HG03457 (cell line): ENCODE data around the gene DKC1.
"Not testable (repeated sequence)": the region's sequence is repeated elsewhere in the genome, so short reads cannot be mapped to it uniquely, and the experiment has no call there.

Source experiments
- ATAC-seq: cut with Tn5 transposase; IDR thresholded peaks from one replicate; pipeline ENCODE4 v1.9.1; 2021; ENCODE audit warnings: moderate number of reproducible peaks; ENCODE audit not compliant: unreplicated experiment

Gene DKC1

DNA sequence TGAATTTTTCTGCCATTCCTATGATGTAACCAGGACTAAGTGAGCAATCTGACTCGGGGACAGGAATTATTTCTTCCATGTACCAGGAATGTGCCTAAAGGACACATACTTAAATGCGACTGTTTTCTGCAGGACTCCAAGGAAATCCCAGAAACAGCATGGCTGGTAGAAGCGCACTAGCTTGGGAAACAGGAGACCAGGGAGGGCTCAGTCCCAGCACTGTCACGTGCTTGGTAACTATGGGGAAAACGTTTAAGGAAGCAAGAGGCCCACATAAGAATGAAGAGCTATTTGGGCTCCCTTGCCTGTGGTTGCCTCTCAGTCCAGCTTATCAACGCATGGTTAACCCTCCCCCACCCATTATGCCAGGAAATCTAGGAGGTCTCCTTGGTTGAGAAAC lies 23.1 kb downstream of the DKC1 start:
- ATAC-seq = no peak

- ATAC-seq = no peak
Observed at GRCh38 chrX:154791467-154791866, 28.8 kb downstream of the DKC1 start.

GRCh38 chrX:154791939-154792338 lies 29.3 kb downstream of the DKC1 start:
- ATAC-seq = no peak

DNA sequence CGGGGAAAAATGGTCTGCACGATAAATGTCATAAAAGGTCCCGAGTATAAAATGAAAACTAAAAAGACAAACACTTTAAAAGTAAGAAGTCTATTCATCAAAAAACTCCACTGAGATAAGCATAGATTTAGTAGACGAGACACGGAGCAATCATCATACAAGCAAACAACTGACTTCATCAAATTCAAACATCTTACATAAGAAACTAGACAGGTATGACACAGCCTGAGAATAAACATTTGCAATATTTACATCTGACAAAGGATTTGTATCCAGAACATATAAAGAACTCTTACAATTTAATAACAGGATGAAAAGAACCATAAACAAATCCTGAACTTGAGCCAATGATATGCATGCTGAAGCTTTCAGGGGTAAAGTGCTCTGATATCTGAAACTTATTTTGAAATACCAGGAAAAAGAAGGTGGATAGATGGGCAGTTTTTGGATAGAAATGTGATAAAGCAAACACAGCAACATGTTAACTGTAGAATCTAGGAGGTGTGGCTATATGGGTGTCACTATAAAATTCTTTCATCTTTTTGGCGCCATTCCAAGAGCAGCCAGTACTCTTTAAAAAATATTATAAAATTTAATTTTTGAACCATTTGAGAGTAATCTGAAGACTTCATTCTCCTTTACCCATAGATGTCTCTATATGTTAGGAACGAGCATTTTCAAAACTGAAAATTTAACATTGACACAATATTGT lies 30.6 kb downstream of the DKC1 start:
- ATAC-seq = no peak

DNA sequence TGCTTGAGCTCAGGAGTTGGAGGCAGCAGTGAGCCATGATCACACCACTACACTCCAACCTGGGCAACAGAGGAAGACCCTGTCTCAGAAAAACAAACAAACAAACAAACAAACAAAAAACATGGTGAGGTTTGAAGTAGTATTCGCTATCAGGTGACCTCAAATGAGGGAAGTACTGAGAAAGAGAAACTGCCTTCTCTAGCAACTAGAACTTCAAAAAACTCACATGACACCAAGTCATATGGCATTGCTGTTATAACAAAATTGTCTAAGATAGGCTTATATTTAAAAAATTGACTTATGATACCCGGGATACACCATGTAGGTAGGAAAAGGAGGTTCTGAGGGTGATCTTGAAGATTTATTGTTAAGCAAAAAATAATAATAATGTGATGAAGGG lies 32.4 kb downstream of the DKC1 start:
- no peak for ATAC-seq

DNA sequence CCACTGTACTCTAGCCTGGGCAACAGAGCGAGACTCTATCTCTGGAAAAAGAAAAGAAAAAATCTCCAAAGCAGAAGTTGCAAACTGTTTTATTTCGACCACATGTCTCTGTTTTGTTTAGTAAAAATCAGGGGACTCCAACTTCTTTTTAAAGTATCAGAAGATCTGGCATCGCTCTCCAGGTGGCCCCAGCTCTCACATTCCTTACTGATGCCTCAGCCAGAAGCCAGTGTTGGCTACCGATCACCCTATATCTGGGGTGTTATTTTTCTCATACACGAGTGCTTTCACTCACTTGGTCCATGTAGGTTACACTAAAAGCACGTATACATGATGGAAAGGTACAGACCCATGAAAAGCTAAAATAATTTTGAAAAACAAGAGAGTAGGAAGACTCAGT lies 34.3 kb downstream of the DKC1 start:
- ATAC-seq = no peak

GRCh38 chrX:154799556-154800348 lies 37.1 kb downstream of the DKC1 start:
- no peak for ATAC-seq

- ATAC-seq = no peak
Observed at GRCh38 chrX:154800478-154801210, 38.0 kb downstream of the DKC1 start.

- ATAC-seq = no peak
Observed at GRCh38 chrX:154802947-154803346, 40.3 kb downstream of the DKC1 start.

DNA sequence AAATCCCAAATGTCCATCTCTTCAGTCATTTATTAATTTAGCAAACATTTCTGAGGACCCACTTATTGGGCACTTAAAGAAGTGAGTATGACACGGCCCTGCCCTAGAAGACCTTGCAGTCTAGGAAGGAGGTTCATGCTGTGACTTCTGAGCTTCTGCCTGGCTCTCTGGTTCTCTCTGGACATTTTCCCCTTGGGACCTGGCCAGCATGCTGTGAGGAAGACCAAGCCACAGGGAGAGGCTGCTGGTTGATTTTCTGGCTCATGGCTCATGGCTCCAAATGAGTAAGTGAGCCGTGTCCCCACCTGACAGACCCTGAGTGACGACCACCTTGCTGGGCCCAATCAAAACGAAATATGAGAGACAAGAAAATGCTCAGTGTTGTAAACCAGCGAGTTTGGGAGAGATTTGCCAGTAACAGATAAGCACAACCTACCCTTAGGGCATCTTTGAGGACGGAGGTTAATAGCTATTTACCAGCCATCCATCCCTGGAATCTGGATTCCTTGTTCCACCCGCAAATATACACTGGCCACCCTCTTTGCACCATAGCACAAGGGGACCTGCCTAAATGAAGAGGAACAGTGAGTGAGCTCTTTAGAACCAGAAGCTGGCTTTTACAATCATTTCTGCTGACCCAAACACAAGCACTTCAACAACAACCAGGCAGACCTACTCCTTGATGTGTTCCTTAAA lies 41.7 kb downstream of the DKC1 start:
- ATAC-seq = no peak

- peak; percentile 81 for ATAC-seq
Observed at GRCh38 chrX:154804957-154805695, 42.5 kb downstream of the DKC1 start, which contains the start of gene MPP1. TSS of gene MPP1 (minus strand) at chrX:154805485. CDS start at chrX:154805373, 112 bp downstream.

GRCh38 chrX:154805696-154806091 lies 43.0 kb downstream of the DKC1 start:
- peak; percentile 15 for ATAC-seq

GRCh38 chrX:154806837-154807501 lies 44.3 kb downstream of the DKC1 start:
- no peak for ATAC-seq

- ATAC-seq = no peak
Observed at GRCh38 chrX:154809939-154810665, 47.4 kb downstream of the DKC1 start.

GRCh38 chrX:154812341-154813101 lies 49.9 kb downstream of the DKC1 start:
- no peak for ATAC-seq

DNA sequence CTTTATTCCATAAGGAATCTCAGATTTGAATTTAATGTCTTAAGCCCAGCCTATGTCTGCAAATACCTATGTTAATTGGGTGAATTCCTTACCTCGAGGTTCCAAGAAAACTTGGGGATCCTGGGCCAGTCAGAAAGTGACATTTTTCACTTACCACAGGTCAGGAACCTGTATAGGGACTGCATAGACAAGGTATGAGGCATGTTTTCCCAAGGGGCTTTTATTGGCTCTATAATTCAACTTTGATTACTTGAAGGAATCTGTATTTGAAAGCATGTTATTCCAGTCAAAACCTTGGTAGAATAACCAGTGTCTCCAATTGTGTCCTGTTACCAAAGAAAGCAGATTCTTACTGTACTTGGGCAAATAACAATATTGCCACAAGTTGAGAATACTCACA lies 51.1 kb downstream of the DKC1 start:
- no peak for ATAC-seq

GRCh38 chrX:154815274-154815818 lies 52.7 kb downstream of the DKC1 start:
- ATAC-seq = no peak

- not testable (repeated sequence) for ATAC-seq
Observed at GRCh38 chrX:154816326-154816898, 53.7 kb downstream of the DKC1 start.
